Measurements from ENCODE around the gene PLCB1. TPM values are rescaled to one million over a fixed set of nuclear protein-coding genes. Genes with fewer than 3 reads are reported as not detected.
A peak's percentile ranks its signal among the peaks of the same experiment; 100 is the strongest.

The PLCB1 gene
- total and polyA plus RNA-seq, 8 donors = 8.8 to 27.7 (median 19.2) TPM

DNA sequence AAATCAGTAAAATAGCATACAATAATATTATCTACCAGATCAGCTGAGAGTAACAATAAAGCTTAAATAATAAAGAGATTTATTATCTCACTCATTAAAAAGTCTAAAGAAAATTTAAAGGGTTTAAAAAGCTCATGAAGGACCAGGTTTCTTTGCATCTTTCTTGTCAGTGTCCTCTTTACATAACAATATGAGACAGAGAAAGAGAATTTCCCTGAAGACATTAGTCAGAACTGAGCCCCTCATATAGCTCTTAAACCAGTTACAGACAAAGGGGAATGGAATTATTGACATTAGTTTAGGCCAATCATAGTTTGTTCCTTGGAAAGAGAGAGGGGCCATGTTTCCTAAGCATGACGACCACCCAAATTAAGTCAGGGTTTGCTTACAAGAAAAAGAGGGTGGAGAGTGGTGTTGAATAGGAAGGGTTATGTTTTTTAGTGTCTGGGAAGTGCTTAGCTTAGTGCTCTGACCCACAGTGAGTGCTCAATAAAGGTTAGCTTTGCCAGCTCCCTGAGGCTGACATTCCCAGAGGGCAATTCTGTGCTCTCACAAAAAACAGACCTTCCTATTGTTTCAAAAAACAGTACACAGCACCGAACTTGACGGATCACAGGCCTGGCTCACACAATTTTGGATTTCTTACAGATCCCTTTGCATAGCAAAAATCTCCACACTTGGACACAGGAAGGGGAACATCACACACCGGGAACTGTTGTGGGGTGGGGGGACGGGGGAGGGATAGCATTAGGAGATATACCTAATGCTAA lies 3.6 kb upstream of the PLCB1 start:
- Histone ChIP-seq H3K9me3 (no peaks in the 10 kb centered on the region), H3K4me3 (no peak overlapping the region), H3K27me3 (peaks cover 9 to 24% of the 10 kb centered on the region in 2 donors), H3K27ac (no peak overlapping the region), H3K36me3 (no peaks in the 10 kb centered on the region), H3K4me1 (peaks cover 0 to 19% of the 10 kb centered on the region in 2 donors)
- intact Hi-C loops (cut with DNase I) = loop anchor here in 1 of 2 donors (10.0 kb wide), 1 partner anchor 596 kb away; no protein-coding TSS in a partner anchor
- TF ChIP-seq, protein P1, sequence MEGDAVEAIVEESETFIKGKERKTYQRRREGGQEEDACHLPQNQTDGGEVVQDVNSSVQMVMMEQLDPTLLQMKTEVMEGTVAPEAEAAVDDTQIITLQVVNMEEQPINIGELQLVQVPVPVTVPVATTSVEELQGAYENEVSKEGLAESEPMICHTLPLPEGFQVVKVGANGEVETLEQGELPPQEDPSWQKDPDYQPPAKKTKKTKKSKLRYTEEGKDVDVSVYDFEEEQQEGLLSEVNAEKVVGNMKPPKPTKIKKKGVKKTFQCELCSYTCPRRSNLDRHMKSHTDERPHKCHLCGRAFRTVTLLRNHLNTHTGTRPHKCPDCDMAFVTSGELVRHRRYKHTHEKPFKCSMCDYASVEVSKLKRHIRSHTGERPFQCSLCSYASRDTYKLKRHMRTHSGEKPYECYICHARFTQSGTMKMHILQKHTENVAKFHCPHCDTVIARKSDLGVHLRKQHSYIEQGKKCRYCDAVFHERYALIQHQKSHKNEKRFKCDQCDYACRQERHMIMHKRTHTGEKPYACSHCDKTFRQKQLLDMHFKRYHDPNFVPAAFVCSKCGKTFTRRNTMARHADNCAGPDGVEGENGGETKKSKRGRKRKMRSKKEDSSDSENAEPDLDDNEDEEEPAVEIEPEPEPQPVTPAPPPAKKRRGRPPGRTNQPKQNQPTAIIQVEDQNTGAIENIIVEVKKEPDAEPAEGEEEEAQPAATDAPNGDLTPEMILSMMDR (IDR thresholded peaks at IDR 0.05) = no peak
- ATAC-seq = no peak
- DNase-seq = no peak

DNA sequence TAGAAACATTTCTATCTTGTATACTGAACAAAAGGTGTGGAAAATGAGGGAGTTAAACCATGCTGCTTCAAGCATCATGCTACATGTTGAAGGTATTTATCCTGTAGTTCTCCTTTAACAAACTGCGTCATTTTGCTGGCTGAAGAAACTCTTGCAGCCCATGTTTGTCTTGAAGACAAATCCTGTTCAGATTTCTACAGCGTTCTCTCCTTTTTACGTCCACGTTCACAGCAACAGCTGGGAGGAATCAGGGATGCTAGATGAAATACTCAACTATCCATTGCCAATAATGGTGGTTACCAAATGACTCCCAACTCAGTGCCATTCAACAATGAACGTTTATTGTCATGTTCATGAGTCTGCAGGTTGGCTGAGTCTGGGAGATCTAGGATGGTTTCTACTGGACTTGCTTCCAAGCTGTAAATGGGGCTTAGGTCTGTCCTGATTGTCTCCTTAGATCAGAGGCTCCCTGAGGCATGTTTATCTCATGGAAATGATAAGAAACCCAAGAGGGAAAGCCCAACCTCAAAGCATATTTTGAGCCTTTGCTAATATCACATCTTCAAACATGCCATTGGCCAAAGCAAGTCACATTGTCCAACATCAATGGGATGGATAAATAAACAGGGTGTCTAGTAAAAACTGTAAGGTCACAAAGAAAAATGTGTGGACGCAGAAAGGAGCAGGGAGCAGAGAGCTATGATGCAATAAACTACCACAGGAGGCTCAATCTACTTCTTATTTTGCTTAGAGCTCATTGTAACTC lies 2.7 kb upstream of the PLCB1 start:
- H3K36me3 ChIP-seq = no peaks in the 10 kb centered on the region
- H3K4me1 ChIP-seq = peaks cover 0 to 28% of the 10 kb centered on the region in 2 donors
- DNase-seq = no peak
- no peak overlapping the region for H3K27ac ChIP-seq
- no peak overlapping the region for H3K4me3 ChIP-seq
- ATAC-seq = no peak
- intact Hi-C loops (cut with DNase I) = loop anchor here in 1 of 2 donors (10.0 kb wide), 1 partner anchor 595 kb away; no protein-coding TSS in a partner anchor
- TF ChIP-seq, protein P1 (IDR thresholded peaks at IDR 0.05) = no peak
- peaks cover 14 to 30% of the 10 kb centered on the region in 2 donors for H3K27me3 ChIP-seq
- no peaks in the 10 kb centered on the region for H3K9me3 ChIP-seq

DNA sequence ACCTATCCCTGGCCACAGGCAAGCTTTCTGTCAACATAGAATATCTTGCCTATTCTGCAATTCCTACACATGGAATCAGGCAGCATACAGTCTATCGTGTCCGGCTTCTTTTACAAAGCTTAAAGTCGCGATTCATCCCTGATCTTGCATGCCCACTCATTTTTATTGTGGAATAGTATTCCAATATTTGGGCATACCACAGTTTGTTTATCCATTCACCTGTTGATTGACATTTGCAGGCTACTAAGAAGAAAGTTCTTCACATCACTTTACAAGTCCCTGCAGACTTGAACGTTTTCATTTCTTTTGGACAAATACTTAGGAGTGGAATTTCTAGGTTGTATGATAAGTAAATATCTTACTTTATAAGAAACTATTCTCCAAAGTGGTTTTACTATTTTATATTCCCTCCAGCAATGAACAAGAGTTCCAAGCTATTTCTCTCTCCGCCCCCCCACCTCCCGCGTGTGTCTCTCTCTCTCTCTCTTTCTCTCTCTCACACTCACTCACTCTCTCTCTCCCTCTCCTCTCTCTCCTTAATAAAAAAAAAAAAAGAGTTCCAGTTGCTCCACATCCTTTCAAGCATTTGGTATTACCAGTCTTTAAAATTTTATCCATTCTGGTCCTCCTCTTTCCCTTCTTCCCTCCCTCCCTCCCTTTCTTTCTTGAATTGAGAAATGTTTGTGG lies 1.1 kb upstream of the PLCB1 start:
- Histone ChIP-seq H3K36me3 (no peaks in the 10 kb centered on the region), H3K27me3 (peaks cover 14 to 30% of the 10 kb centered on the region in 2 donors), H3K9me3 (no peaks in the 10 kb centered on the region), H3K4me1 (peaks cover 0 to 37% of the 10 kb centered on the region in 2 donors), H3K27ac (no peak overlapping the region), H3K4me3 (peak overlapping the region in 1 of 2 donors; percentile 62)
- DNase-seq (no peak), ATAC-seq (no peak)
- TF ChIP-seq, protein P1 (IDR thresholded peaks at IDR 0.05) = no peak
- intact Hi-C loops (cut with DNase I) = loop anchor here in 1 of 2 donors (10.0 kb wide), 1 partner anchor 254 kb away; no protein-coding TSS in a partner anchor

DNA sequence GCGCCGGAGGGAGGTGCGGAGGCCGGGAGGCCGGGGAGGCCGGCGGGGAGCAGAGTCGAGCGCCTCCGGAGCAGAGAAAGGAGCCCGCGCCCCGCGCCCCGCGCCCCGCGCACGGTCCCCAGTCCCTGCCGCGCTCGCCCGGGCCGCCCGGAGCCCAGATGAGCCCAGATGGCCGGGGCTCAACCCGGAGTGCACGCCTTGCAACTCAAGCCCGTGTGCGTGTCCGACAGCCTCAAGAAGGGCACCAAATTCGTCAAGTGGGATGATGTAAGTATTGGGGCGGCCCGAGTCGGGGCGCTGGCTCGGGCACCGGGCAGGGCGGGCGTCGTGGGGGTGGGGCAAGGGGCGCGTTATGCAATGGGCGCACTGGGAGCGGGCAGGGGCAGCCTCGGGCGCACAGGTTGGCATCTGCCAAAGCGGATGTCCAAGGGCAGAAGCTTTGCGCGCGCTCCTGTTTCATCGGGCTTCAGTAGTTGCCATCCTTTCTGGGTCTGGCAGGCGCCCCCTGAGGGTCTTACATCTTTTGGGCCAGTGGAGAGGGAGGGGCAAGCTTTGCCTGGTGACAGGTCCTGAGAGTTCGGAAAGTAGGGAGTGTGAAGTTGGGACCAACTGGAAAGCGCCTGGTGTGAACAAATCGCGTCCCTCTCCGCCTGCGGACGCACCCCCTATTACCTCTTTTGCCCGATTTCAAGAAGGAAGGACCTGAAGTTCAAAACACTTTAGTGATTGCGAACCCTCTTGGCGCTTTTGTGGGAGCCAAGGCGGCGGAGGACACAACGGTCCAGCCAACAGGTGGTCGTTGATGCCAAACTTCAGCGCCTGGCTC lies 631 bp downstream of the PLCB1 start:
- ATAC-seq = peak; percentile 26
- H3K36me3 ChIP-seq = no peaks in the 10 kb centered on the region
- H3K27ac ChIP-seq = peak overlapping the region; percentile 44 to 69
- H3K4me3 ChIP-seq = peak overlapping the region; percentile 60 to 62
- intact Hi-C loops (cut with DNase I) = loop anchor here in 1 of 2 donors (10.0 kb wide), 1 partner anchor 252 kb away; no protein-coding TSS in a partner anchor
- H3K9me3 ChIP-seq = no peaks in the 10 kb centered on the region
- TF ChIP-seq, protein P1 (IDR thresholded peaks at IDR 0.05) = no peak
- peaks cover 14 to 30% of the 10 kb centered on the region in 2 donors for H3K27me3 ChIP-seq
- peaks cover 0 to 37% of the 10 kb centered on the region in 2 donors for H3K4me1 ChIP-seq
- peak; percentile 31 to 82 (median 42) for DNase-seq
